ENCODE measurements around the gene SEC11A.

DNA sequence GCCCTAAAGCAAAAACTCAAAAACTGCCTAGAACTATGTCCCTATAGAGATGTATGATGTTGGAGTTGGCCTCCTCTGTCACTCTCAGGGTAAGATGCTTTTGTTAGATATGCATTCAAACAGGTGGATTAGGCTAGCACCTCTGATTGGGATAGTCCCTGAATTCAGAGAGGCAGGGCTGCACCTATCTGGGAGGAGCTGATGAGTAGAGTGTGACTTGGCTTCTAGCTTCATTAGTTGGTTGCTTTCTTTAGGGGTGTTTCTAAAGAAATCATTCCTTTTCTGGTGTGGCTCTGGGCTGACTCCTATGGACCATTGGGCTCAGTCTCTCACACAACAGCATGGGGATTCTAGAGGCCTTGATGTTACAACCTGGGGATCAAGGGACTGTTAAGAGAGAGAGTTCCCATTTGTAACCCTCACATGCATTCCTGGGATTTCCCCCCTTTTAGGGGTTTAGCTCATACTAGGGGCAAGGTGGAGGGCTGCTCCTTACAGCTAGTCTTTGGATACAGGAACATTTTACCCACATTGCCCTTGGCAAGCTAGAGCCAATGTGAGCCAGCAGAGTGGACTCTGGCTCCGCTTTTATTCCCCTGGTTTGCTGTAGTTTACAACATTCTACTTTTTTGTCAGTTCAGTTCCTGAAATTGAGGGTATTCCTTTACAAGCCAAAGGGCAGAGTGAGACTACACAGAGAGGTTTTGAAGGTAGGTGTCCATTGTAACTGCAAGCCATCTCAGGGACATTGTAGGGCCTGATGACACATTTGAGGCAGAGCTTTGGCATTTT lies 40.0 kb upstream of the SEC11A start:
- TF ChIP-seq EZH2 (IDR thresholded peaks at IDR 0.05; ENCODE audit: borderline replicate concordance, low read depth, low read length, severe bottlenecking), result no peak
- TF ChIP-seq, protein P1, sequence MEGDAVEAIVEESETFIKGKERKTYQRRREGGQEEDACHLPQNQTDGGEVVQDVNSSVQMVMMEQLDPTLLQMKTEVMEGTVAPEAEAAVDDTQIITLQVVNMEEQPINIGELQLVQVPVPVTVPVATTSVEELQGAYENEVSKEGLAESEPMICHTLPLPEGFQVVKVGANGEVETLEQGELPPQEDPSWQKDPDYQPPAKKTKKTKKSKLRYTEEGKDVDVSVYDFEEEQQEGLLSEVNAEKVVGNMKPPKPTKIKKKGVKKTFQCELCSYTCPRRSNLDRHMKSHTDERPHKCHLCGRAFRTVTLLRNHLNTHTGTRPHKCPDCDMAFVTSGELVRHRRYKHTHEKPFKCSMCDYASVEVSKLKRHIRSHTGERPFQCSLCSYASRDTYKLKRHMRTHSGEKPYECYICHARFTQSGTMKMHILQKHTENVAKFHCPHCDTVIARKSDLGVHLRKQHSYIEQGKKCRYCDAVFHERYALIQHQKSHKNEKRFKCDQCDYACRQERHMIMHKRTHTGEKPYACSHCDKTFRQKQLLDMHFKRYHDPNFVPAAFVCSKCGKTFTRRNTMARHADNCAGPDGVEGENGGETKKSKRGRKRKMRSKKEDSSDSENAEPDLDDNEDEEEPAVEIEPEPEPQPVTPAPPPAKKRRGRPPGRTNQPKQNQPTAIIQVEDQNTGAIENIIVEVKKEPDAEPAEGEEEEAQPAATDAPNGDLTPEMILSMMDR (IDR thresholded peaks at IDR 0.05; ENCODE audit: borderline replicate concordance, extremely low read depth, low read length, poor library complexity, severe bottlenecking), result no peak
